NCI-H2196 (cell line): ENCODE data around the gene CYP4A22.
"Not testable (repeated sequence)": the region's sequence is repeated elsewhere in the genome, so short reads cannot be mapped to it uniquely, and the experiment has no call there.

Experiments
- DNase-seq: peaks from one replicate; lab custom pipeline; 2025; ENCODE audit not compliant: unreplicated experiment; lab: John Stamatoyannopoulos, UW

Gene CYP4A22

GRCh38 chr1:47137198-47137597, at the start of gene CYP4A22:
Gene CYP4A22 (plus strand): TSS chr1:47137441. CDS start chr1:47137486, 45 bp downstream.
- no peak for DNase-seq

GRCh38 chr1:47089356-47089755, 47.9 kb upstream of the CYP4A22 start:
- peak; percentile 47 for DNase-seq

- DNase-seq = not testable (repeated sequence)
Measured at GRCh38 chr1:47091476-47091875, 45.8 kb upstream of the CYP4A22 start.

- no peak for DNase-seq
Measured at GRCh38 chr1:47104816-47105215, 32.4 kb upstream of the CYP4A22 start.

GRCh38 chr1:47106792-47107191, 30.4 kb upstream of the CYP4A22 start:
- DNase-seq = no peak

GRCh38 chr1:47107851-47108574, 29.2 kb upstream of the CYP4A22 start:
- not testable (repeated sequence) for DNase-seq

GRCh38 chr1:47109482-47109881, 27.8 kb upstream of the CYP4A22 start:
- DNase-seq = not testable (repeated sequence)

- no peak for DNase-seq
Measured at GRCh38 chr1:47113178-47113577, 24.1 kb upstream of the CYP4A22 start.

- not testable (repeated sequence) for DNase-seq
Measured at GRCh38 chr1:47121039-47121438, 16.2 kb upstream of the CYP4A22 start.

GRCh38 chr1:47124834-47125233, 12.4 kb upstream of the CYP4A22 start:
- not testable (repeated sequence) for DNase-seq

GRCh38 chr1:47126997-47127396, 10.2 kb upstream of the CYP4A22 start:
- DNase-seq = not testable (repeated sequence)

GRCh38 chr1:47128221-47128620, 9.0 kb upstream of the CYP4A22 start:
- no peak for DNase-seq

GRCh38 chr1:47128854-47129253, 8.4 kb upstream of the CYP4A22 start:
- not testable (repeated sequence) for DNase-seq

GRCh38 chr1:47129489-47130230, 7.6 kb upstream of the CYP4A22 start:
- DNase-seq = not testable (repeated sequence)

- not testable (repeated sequence) for DNase-seq
Measured at GRCh38 chr1:47132665-47133064, 4.6 kb upstream of the CYP4A22 start.

GRCh38 chr1:47137925-47138615, 829 bp downstream of the CYP4A22 start:
- no peak for DNase-seq

GRCh38 chr1:47140358-47140757, 3.1 kb downstream of the CYP4A22 start:
- DNase-seq = not testable (repeated sequence)

GRCh38 chr1:47143654-47144053, 6.4 kb downstream of the CYP4A22 start:
- not testable (repeated sequence) for DNase-seq

GRCh38 chr1:47146495-47146894, 9.3 kb downstream of the CYP4A22 start:
- not testable (repeated sequence) for DNase-seq

- no peak for DNase-seq
Measured at GRCh38 chr1:47147047-47147785, 10.0 kb downstream of the CYP4A22 start.

- DNase-seq = not testable (repeated sequence)
Measured at GRCh38 chr1:47149162-47149561, 11.9 kb downstream of the CYP4A22 start.
